Measurements from ENCODE around the gene FUZ.

Gene FUZ

DNA sequence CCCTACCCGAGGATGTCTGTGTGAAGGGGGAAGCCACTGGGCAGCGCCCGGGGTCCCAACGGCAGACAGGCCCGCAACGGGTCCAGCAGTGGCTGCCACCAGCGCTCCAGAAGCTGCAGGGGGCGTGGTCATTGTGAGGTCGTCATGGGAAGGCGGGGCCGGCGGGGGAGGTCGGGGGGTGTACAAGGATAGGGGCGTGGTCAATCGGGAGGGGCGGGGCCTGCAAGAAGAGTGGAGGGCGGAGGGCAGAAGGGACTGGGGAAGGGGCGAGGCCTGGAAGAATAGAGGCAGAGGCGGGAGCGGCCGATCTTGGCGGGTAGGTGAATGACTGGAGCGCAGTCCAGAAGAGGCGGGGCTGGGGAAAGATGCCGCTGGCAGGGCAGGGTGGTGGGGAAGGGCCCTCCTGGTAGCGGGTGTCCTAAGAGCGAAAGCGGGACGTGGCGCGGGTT lies 4.4 kb downstream of the FUZ start:
- peak; percentile 95 for DNase-seq (ENCODE audit: low spot score)
- TF ChIP-seq, protein P1, sequence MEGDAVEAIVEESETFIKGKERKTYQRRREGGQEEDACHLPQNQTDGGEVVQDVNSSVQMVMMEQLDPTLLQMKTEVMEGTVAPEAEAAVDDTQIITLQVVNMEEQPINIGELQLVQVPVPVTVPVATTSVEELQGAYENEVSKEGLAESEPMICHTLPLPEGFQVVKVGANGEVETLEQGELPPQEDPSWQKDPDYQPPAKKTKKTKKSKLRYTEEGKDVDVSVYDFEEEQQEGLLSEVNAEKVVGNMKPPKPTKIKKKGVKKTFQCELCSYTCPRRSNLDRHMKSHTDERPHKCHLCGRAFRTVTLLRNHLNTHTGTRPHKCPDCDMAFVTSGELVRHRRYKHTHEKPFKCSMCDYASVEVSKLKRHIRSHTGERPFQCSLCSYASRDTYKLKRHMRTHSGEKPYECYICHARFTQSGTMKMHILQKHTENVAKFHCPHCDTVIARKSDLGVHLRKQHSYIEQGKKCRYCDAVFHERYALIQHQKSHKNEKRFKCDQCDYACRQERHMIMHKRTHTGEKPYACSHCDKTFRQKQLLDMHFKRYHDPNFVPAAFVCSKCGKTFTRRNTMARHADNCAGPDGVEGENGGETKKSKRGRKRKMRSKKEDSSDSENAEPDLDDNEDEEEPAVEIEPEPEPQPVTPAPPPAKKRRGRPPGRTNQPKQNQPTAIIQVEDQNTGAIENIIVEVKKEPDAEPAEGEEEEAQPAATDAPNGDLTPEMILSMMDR (IDR thresholded peaks at IDR 0.05; ENCODE audit: extremely low read depth, missing control alignments): no peak

DNA sequence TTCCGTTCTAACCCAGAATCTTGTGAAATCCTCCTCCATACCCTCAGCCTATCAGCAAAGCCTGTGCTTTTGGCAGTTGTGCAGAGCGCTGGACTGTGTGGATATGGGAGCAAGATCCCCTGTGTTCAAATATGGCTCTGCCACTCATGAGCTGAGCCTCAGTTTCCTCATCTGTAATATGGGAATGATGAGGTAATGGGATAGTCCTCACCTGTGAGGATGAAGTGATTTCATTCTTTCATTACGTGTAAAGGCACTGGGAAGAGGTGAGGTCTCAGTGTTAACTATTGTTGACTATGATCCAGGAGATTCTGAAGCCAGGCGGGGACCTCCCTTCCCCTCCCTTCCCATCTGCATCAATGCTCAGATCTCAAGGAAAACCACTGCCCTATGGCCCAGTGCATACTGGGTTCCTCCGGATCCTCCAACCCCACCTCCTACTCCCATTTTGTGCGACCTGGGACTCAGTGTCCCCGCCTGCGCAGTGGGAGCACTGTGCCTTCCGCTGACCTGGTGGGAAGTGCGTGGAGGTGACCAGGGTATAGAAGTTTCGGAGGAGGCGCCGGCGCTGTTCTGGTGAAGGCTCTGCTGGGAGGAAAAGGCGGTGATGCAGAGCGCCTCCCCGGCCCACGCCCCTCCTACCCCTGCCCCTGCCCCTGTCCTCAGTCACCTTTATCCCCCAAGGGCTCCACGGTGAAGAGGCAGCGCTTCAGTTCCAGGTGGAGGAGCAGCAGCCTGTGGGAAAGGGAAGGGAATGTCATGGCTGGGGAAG lies 5.0 kb downstream of the FUZ start:
- TF ChIP-seq, protein P1 (IDR thresholded peaks at IDR 0.05; ENCODE audit: extremely low read depth, missing control alignments): no peak
- DNase-seq (ENCODE audit: low spot score): no peak

DNA sequence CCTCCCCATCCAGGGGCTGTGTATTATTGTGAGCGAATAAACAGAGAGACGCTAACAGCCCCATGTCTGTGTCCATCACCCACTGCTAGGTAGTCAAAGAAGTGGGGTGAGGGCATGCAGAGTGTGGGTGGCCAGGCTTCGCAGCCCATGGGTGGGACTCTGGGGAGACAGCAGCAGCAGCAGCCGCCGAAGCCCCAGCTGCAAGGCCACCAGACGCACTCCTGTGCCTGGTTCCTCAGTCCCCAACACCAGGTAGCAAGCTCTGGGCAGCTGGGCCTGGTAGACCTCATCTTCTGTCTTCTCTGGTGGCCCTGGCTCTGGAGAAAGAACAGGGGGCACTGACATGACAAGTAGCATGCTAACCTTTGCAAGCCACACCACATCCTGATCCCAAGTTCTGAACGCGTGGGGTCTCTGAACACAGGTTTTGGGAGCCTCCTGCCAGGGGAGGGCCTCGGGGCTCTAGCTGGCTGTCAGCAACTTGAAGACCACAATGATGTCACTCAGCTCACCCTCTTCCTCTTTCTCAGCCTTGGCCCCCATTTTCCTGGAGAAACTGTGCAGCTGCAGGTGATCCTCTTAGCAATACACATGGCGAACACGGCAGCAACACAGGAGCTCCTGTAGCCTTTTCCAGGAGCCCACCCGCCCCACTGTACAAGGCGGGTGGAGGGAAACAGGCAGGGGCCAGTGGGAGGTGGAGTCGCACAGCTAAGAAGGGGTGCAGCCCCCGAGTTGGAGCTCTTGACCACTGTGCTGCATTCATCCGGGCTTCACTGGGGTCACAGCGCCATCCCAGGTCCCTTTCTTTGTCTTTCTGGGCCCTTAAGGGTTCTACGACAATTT lies 5.8 kb downstream of the FUZ start:
- no peak for DNase-seq (ENCODE audit: low spot score)
- TF ChIP-seq, protein P1 (IDR thresholded peaks at IDR 0.05; ENCODE audit: extremely low read depth, missing control alignments): no peak

DNA sequence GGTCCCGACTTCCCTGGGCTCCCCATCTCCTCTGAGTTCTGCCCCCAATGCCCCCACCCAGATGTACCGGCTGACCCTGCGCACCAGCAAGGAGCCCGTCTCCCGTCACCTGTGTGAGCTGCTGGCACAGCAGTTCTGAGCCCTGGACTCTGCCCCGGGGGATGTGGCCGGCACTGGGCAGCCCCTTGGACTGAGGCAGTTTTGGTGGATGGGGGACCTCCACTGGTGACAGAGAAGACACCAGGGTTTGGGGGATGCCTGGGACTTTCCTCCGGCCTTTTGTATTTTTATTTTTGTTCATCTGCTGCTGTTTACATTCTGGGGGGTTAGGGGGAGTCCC lies 6.5 kb downstream of the FUZ start:
- no peak for DNase-seq (ENCODE audit: low spot score)
- TF ChIP-seq, protein P1 (IDR thresholded peaks at IDR 0.05; ENCODE audit: extremely low read depth, missing control alignments): no peak

DNA sequence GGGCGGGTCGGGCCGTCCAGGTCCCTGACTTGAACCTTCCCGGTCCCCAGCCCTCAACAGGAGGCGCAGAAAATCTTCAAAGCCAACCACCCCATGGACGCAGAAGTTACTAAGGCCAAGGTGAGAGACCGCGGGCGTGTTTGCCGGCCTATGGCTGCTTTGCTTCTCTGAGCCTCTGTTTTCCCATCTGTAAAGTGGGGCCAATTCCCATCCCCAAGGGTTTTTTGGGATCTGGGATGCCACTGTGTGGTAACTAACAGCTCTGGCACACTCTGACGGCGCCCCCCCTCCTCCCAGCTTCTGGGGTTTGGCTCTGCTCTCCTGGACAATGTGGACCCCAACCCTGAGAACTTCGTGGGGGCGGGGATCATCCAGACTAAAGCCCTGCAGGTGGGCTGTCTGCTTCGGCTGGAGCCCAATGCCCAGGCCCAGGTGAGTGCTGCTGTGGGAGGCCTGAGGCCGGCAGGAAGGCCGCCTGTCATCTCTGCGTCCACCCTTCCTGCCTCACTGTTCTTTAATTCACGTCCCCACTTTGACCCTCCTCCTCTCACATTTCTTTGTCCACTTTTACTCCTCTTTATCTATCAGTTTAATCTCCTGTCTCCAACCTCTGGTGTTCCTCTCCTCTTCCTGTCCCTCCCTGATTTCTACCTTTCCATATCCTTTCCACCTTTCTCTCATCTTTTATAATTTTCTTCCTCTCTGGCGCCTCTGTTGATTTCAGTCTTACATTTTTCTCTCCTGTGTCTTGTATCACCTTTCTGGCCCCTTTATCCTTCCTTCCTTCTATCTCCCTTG lies 7.1 kb downstream of the FUZ start:
- DNase-seq (ENCODE audit: low spot score): no peak
- TF ChIP-seq, protein P1 (IDR thresholded peaks at IDR 0.05; ENCODE audit: extremely low read depth, missing control alignments): no peak

DNA sequence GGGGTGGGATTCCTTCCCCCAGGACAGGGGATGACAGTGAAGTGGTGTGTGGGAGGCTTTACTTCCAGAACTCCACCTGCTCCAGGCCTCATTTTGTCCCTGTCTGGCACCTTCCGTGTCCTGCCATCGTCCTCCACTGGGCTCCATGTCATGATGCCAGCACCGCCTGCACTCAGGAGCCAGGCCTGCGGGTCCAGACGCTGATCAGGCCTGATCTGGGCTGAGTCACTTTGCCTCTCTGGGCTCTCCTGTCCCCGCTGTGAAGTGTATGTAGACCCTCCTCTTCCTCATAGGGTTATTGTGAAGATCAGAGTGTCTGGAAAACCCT lies 9.6 kb downstream of the FUZ start:
- DNase-seq (ENCODE audit: low spot score): no peak
- TF ChIP-seq, protein P1 (IDR thresholded peaks at IDR 0.05; ENCODE audit: extremely low read depth, missing control alignments): no peak

Data from GM20000 (cell line).